Esophagus muscularis mucosa (tissue), 3 donors: ENCODE data around the gene ZFY.

Experiments
- CTCF ChIP-seq, 3 experiments: fragments of 200-600 bp in 2 of 3; fragments of 450-650 bp in 1 of 3; sonication (generic) in 2 of 3; IDR thresholded peaks; one replicate each; pipeline ENCODE4 v1.5.1; 2017 to 2019; ENCODE audit warnings: antibody characterized with exemption in 3 of 3, mild to moderate bottlenecking in 2 of 3, moderate library complexity in 1 of 3
- POLR2A ChIP-seq: fragments of 450-650 bp; IDR thresholded peaks from one replicate; pipeline ENCODE4 v1.6.1; 2017; ENCODE audit warnings: antibody characterized with exemption, moderate library complexity, mild to moderate bottlenecking, low read depth
- POLR2AphosphoS5 ChIP-seq, 2 donors: sonication (generic); formaldehyde crosslinking; IDR thresholded peaks; one replicate each; pipeline ENCODE4 v1.6.1; 2017; ENCODE audit warnings: antibody characterized with exemption in 2 of 2

- TF ChIP-seq CTCF (IDR thresholded peaks at IDR 0.05) (no peak), POLR2AphosphoS5 (IDR thresholded peaks at IDR 0.05) (no peak), POLR2A (no peak)
Observed at GRCh38 chrY:3019584-3019983, 84.4 kb downstream of the ZFY start.
